ENCODE data around the gene SLC45A2.
"Not testable (repeated sequence)": the region's sequence is repeated elsewhere in the genome, so short reads cannot be mapped to it uniquely, and the experiment has no call there.

SLC45A2 gene

DNA sequence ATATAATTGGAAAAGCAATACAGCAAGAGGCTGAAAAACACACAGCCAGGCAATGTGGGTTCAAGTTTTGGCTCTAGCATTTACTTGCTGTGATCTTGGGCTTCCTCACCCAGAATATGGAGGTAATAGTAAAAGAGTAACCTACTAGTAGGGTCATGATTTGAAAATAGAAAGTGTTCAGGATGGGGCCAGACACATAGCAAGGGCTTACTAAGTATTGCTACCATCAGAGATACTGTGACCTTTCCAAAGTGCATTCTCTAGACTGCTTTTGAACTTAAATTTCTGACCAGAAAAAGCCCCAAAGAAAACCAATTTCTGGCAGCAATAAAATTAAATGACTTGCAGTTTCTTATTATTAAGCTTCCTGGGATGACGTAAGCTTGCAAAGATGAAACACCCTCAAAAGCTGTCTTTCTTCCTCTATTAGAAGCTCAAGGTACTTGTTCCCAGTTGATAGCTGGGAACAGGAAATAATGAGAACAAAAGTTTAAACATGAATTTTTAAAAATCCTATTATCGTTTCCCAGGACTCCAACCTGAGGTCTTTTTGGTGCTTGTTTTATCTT, 20.3 kb downstream of the SLC45A2 start:
- no peak for DNase-seq

DNA sequence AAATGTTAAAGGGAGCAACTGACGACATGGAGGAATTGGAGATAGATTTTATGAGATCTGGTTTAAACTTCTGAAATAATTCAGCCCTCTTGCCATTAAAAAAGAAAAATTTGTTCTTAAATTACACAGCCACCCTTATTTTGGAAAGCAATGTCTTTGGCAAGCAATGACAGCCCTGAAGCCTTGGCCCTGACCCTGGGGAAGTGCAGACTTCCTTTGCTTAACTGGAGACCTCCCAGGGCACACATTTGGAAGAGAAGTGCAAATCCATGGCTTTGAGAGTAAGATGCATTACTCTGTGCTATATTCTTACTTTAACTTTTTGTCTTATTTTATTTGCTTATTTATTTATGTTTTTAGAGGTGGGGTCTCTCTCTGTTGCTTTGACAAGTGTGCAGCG, 26.3 kb downstream of the SLC45A2 start:
- DNase-seq: no peak

DNA sequence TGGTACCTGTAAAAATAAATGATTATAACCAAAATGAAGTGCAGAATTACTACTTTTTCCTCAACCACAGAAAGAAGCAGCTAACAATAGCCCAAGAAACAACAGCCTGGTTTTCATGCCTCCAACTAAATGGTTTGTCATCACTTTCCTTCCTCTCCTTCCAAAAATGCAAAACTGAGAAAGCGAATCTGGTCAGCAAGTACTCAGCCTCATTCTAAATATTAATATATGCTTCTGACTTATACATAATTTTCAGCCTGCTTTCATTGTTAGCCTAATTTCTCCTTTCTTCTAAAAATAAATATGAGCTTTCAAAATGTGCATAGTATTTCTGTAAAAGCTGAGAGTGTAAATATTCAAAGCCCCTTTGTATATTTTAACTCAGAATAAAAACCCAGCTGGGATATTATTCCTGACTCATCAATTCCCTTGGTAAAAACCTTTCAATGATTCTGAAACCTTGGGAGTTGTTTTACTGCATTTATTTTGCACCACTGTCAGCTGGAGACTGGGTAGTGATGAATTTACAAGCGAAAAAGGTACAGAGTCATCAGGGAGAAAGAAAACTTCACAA, 26.8 kb downstream of the SLC45A2 start:
- DNase-seq: no peak

DNA sequence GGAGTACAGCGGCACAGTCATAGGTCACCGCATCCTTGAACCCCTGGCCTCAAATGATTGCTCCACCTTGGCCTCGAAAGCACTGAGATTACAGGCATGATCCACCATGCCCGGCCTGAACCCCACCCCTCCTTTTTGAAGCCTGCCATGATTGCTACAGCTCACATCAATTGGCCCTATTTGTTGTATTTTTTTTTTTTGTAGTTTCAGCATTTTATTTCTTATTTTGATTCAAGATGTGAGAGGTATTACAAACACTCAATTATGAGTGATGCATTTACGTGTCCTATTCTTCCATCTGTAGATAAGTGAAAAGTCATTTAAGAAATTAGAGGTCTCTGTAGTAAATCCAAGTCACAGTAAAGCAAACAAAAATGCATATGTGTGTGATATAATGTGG, 32.3 kb downstream of the SLC45A2 start:
- DNase-seq: not testable (repeated sequence)

DNA sequence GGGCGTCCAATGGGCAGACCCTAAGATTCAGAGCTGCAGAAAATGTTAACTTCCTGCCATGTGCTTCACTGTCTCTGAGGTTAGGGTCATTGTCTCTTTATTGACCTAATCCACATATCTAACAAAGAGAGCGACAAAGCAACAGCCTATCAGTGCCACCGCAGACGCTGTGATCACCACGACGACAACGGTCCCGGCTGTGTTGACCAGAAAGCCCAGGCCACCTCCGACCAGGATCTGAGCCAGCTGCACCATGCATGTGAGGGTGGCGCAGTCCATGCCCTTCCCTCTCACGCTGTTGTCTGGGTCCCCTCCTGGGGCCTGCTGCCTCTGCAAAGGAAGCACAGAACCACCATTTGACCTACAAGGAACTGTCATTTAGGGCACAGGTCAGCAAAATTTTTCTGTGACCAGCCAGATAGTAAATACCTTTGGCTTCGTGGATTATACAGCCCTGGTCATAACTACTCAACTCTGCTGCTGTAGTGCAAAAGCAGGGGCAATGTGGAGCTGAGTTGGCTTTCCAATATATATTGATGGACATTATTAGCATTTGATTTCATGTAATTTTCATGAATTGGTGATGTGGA, 39.9 kb downstream of the SLC45A2 start:
- DNase-seq: no peak

DNA sequence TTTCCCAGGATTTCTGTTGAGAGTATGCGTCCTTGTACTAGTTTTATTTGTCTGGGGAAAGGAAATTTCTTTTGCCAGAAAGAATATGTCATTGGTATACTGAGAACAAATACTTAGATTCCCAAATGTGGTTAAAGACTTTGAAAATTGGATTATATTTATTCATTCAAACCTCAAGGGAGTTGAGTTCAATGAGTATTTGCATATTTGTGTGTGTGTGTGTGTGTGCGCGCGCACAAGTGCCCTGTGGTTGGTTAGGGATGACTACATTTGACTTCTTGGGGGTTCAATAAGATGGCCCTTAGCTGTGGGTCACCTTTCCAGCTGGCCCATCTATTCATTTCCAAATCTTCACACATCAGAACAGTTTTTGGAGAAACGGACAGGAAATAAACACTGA, 43.4 kb downstream of the SLC45A2 start:
- no peak for DNase-seq

DNA sequence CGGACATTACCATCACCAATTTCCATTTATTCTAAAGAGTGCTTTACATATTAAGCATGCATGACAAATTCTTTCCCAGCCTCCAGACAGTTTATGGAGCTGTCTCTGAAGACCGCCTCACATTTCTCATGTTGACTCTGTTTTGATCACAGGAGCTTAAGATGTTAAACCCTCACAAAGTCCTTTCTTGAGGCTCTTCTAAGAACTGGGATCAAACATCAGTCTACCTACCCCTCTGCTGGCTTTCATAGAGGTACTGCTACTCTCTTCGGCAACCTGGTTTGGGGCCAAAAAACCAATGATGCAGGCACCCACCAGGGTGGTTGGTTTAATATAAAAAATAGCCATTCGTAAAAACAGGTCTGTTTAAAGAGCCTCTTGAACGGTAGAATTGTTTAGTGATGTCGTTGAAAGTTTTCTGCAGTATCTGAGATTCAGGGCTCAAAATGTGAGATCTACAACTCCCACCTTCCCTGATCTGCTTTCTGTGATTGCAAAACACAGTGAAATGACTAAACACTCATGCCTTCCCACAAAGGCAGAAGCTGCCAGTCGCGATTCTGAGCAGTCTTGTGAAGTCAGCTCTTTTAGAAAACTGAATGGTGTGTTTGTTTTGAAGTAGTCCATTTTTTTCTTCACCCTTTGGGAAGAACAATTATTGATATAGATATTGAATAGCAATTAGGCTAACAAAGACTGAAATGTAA, 44.8 kb downstream of the SLC45A2 start:
- no peak for DNase-seq

DNA sequence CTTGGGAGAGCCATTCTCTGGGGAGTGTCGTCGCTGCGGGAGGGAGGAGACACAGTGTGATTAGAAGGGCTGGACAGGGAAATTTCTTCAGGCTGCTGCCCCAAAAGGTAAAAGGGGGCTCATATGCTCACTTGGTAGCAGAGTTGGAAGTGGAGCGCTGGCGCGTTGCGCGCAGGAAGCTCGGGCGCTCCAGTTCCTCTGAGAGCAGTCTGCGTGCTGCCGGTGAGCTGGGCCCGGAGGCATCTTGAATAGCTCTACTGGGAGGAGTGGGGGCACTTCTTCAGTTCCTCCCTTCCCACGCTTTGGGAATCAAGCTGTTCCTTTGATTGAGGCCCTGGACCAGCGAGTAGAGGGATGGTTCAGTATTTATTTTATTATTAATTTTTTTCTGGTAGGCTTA, 45.6 kb downstream of the SLC45A2 start:
- no peak for DNase-seq

DNA sequence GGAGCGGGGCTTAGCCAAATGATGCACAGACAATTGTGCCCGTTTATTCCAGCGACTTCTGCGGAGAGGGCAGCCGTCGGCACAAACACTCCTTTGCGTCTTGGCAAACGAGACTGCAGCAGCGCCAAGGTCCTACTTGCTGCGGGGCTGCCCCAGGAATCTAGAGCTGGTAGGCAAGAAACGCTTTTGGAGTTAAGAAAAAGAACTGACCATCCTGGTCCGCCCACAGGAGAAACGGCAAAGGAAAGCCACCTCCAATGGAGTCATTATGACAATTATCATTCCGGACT, 46.0 kb downstream of the SLC45A2 start:
- no peak for DNase-seq

DNA sequence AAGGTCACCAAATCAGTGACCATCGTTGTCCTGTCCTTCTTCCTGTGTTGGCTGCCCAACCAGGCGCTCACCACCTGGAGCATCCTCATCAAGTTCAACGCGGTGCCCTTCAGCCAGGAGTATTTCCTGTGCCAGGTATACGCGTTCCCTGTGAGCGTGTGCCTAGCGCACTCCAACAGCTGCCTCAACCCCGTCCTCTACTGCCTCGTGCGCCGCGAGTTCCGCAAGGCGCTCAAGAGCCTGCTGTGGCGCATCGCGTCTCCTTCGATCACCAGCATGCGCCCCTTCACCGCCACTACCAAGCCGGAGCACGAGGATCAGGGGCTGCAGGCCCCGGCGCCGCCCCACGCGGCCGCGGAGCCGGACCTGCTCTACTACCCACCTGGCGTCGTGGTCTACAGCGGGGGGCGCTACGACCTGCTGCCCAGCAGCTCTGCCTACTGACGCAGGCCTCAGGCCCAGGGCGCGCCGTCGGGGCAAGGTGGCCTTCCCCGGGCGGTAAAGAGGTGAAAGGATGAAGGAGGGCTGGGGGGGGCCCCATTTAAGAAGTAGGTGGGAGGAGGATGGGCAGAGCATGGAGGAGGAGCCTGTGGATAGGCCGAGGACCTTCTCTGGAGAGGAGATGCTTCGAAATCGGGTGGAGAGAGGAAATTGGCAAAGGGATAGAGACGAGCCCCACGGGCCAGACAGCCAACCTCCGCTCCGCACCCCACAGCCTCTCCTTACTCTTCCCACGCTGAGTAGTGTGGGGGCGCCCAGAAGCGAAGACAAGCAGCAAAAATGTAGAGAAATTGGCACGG, 46.6 kb downstream of the SLC45A2 start:
- no peak for DNase-seq

DNA sequence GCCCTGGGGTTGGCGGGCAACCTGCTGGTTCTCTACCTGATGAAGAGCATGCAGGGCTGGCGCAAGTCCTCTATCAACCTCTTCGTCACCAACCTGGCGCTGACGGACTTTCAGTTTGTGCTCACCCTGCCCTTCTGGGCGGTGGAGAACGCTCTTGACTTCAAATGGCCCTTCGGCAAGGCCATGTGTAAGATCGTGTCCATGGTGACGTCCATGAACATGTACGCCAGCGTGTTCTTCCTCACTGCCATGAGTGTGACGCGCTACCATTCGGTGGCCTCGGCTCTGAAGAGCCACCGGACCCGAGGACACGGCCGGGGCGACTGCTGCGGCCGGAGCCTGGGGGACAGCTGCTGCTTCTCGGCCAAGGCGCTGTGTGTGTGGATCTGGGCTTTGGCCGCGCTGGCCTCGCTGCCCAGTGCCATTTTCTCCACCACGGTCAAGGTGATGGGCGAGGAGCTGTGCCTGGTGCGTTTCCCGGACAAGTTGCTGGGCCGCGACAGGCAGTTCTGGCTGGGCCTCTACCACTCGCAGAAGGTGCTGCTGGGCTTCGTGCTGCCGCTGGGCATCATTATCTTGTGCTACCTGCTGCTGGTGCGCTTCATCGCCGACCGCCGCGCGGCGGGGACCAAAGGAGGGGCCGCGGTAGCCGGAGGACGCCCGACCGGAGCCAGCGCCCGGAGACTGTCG, 47.3 kb downstream of the SLC45A2 start:
- DNase-seq: no peak

DNA sequence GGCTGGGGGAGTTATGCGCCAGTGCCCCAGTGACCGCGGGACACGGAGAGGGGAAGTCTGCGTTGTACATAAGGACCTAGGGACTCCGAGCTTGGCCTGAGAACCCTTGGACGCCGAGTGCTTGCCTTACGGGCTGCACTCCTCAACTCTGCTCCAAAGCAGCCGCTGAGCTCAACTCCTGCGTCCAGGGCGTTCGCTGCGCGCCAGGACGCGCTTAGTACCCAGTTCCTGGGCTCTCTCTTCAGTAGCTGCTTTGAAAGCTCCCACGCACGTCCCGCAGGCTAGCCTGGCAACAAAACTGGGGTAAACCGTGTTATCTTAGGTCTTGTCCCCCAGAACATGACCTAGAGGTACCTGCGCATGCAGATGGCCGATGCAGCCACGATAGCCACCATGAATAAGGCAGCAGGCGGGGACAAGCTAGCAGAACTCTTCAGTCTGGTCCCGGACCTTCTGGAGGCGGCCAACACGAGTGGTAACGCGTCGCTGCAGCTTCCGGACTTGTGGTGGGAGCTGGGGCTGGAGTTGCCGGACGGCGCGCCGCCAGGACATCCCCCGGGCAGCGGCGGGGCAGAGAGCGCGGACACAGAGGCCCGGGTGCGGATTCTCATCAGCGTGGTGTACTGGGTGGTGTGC, 48.0 kb downstream of the SLC45A2 start, which contains the start of gene RXFP3:
Gene RXFP3, plus strand, starts transcription at position 6 of the 636 bp plus-strand sequence. Its CDS starts 355 bp downstream, at position 361.
- no peak for DNase-seq

DNA sequence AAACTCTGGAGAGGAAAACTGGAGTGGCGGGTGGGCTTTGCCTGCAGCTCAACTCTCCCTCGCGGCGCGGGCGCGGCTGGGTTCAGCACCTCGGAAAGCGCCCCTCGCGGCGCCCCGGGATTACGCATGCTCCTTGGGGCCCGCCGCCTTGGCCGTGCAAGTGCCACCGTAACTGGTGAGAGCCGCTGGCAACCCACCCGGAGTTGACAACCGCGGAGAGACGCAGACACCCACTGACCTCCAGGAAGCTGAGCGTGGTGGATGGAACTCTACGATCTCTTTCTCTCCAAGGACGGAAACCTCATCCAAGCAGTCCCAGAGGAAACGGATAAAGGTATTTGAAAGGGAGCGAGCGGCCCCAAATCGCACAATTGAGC, 48.5 kb downstream of the SLC45A2 start:
- DNase-seq: no peak

DNA sequence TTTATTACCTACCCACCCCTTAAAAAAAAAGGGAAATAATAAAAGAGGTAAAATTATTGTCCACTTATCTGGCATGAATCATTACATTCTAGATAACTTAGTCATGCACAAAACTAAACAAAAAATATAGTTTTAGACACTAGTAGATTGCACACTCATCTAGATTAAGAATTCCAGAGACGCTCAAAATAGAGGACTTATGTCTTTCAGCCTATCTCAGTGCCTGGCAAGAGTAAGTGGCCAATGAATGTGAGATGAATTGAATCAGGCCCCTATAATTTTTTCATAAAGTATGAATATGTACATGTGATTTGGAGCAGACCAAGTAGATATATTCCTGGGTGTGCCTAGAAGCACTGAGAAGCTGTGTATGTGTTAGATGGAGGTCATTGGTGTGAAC, 50.3 kb downstream of the SLC45A2 start:
- no peak for DNase-seq

DNA sequence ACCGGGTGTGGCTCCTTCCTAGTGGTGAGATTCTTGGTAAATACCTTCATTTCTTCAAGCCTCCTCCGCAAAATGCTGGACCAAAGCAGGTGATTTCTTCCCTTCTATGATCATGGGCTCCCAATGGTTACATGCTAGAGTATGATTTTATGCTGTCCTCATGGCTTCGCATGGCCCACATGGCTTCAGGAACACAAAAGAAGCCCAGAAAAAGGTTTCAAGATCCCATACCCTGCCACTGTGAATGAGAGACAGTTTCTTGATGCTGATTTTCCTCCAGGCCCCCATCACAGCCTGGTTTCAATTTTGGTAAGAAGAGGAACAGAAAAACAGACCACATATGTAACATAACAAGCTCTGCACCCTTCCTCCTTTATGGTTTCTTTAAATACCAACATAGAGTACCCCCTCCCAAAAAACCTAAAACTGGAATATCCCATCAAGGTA, 50.7 kb downstream of the SLC45A2 start:
- no peak for DNase-seq

DNA sequence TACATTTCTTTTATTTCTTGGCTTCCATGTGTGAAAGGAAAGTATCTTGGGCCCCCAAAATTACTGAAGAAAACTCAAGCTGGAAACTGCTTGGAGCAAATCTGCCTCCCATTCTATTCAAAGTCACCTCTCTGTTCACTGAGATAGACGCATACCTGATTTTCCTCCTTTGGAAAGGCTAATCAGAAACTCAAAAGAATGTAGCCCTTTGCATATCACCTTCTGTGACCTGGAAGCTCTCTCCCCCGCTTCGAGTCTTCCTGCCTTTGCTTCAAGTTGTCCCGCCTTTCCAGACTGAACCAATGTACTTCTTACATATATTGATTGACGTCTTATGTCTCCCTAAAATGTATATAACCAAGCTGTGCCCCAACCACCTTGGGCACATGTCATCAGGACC, 53.4 kb downstream of the SLC45A2 start:
- no peak for DNase-seq

DNA sequence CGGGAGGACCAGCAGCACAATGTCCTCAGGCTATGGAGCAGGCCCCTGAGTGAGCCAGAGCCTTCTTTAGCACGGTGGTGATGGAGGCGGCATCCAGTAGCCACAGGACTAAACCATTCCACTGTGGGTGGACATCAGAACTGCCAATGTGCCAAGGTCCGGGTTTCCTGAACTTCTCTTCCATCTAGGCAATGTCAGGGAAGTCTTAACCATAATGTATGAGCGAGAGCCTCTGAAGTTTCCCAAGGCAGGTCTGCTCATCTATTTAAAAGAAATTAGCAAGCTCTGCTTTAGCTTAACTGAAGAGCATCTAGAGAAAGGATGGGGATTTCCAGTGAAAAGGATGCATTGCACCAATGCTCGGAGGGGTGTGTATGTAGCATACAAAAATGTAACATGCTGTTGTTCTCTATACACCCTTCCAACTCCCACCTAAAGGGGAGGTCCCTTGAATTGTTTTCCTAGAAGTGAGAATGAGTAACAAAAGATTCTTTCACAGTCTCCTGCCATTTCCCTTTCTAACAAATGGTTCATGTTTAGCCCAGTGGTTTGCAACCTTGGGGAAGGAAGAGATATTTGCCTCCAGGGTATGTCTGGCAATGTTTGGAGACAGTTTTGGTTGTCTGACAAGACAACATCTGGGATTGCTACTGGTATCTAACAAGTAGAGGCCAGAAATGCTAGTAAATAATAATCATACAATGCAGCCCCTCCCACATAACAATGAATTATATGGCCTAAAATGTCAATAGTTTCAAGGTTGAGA, 54.4 kb downstream of the SLC45A2 start:
- DNase-seq: no peak

DNA sequence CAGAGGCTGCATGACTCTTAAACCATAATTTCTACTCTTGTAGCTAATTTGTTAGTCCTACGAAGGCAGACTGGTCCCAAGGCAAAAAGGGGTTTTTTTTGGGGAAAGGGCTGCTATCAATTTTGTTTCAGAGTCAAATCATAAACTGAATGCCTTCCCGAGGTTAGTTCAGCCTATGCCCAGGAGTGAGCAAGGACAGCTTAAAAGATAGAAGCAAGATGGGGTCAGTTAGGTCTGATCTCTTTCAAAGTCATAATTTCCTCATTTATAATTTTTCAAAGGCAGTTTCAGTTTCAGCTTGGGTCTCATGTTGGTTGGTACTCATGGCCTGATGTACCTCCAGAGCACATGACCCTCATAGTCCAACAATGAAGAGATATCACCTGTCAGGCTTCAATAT, 56.2 kb downstream of the SLC45A2 start:
- DNase-seq: no peak

DNA sequence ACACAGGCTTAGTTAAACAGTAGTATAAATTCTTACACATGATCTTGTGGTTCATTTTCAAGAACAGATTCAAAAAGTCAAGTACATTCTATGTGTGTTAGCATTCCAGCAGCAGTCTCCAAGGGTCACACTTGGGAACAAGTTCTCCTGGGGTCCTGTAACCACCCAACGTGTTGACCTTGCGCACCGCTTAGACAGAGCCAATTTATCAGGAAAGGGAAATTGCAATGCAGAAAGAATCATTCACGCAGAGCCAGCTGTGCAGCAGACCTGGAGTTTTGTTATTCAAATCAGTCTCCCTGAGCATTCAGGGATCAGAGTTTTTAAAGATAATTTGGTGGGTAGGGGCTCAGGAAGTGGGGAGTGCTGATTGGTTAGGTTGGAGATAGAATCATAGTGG, 56.8 kb downstream of the SLC45A2 start:
- DNase-seq: no peak

DNA sequence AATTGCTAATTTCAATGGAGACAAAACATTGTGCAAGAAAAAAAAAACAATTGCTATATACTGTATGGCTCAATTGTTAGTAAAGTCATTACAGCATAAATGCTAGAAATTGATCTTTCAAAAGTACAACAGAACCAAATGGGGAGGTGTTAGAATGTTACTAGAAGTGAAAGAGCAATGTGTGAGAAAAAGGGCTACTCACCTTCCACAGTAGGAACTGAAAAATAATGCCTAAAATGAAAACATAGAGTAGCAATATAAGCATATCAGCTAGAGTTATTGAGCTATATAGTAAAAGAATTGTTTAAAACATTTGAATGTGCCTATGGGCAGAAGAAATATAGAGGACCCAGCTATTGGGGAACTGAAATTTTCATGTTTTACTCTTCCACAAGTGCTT, 59.2 kb downstream of the SLC45A2 start:
- DNase-seq: no peak

DNA sequence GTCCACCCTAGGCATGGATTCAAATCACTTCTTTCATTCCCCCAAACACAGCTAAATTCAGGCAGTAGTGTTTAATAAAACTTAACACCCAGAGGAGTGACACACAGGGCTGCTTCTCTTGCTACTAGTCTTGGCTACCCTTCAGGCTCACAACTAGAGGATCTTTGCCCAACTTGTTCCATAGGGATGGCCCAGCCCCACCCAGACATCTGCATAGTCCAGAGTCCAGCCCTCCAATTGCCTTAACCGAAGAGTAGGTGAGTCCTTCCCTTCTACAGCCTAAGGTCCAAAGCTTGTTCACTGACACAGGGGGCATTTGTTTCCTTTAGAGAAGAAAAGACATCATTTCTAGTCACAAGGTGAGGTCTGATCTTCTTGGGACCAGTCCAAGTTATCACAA, 63.5 kb downstream of the SLC45A2 start:
- no peak for DNase-seq

DNA sequence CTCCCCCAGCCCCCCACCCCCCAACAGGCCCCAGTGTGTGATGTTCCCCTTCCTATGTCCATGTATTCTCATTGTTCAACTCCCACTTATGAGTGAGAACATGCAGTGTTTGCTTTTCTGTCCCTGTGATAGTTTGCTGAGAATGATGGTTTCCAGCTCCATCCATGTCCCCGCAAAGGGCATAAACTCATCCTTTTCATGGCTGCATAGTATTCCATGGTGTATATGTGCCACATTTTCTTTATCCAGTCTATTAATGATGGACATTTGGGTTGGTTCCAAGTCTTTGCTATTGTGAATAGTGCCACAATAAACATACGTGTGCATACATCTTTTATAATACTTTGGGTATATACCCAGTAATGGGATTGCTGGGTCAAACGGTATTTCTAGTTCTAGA, 69.6 kb downstream of the SLC45A2 start:
- not testable (repeated sequence) for DNase-seq
